ENCODE measurements around the gene ZBTB7B. TPM values are rescaled to one million over a fixed set of nuclear protein-coding genes. Genes with fewer than 3 reads are reported as not detected.
A peak's percentile ranks its signal among the peaks of the same experiment; 100 is the strongest.

The ZBTB7B gene
- polyA plus RNA-seq, 2 of the 4 experiments (the other 2 are of a cell fraction), result 20.5 to 30.7 TPM

- Histone ChIP-seq H3K4me2 (no peak overlapping the region; the same call in 2 of the 3 replicates), H3K4me1 (peaks cover 37% of the 10 kb centered on the region), H3K27ac (peak overlapping the region; percentile 19 to 69; a peak in 3 of 6 replicates), H3K4me3 (no peak overlapping the region), H3K9me3 (no peaks in the 10 kb centered on the region)
- DNase-seq (ENCODE audit: low read depth in 1 of 2, low spot score in 1 of 2) (no peak), ATAC-seq (no peak), FAIRE-seq (no peak)
- POLR2A ChIA-PET, result interaction anchor here (0.7 kb wide), 1 partner anchor 79 kb away, joined by 6 read pairs; no protein-coding TSS in a partner anchor
- CTCF ChIA-PET, result interaction anchor here (0.5 to 5.9 kb wide), 7 partner anchors 42 to 441 kb away, joined by 3 to 36 read pairs (median 5); no protein-coding TSS in a partner anchor
- no peak for TF ChIP-seq EP300 (IDR thresholded peaks at IDR 0.05)
- no peak for TF ChIP-seq RARB (CRISPR knock-in tag; IDR thresholded peaks at IDR 0.05)
- no peak for TF ChIP-seq JUN (IDR thresholded peaks at IDR 0.05)
- no peak for TF ChIP-seq SMC3 (IDR thresholded peaks at IDR 0.05)
- TF ChIP-seq NFE2L2 (conservative IDR thresholded peaks at IDR 0.05; ENCODE audit: low read length), result no peak
- WGBS (ENCODE audit: missing lambda C conversion rate), result 76% methylated on average over 3 of the region's 3 CpGs
Observed at GRCh38 chr1:155043793-155044192, 41.2 kb downstream of the ZBTB7B start.

- DNase-seq (ENCODE audit: low read depth in 1 of 2, low spot score in 1 of 2), result no peak
- 75% methylated on average over 6 of the region's 6 CpGs for WGBS (ENCODE audit: missing lambda C conversion rate)
- ATAC-seq, result no peak
- CTCF ChIA-PET, result interaction anchor here (0.5 to 5.9 kb wide), 12 partner anchors 38 to 440 kb away, joined by 3 to 36 read pairs (median 4); no protein-coding TSS in a partner anchor
- POLR2A ChIA-PET, result interaction anchor here (0.7 kb wide), 1 partner anchor 80 kb away, joined by 6 read pairs; no protein-coding TSS in a partner anchor
- H3K9me3 ChIP-seq, result no peaks in the 10 kb centered on the region
- H3K4me3 ChIP-seq, result no peak overlapping the region
- H3K4me2 ChIP-seq, result peak overlapping the region; percentile 34
- FAIRE-seq, result no peak
- H3K4me1 ChIP-seq, result peaks cover 32% of the 10 kb centered on the region
- TF ChIP-seq CBX8 (IDR thresholded peaks at IDR 0.05) (no peak), ELK1 (IDR thresholded peaks at IDR 0.05; ENCODE audit: low read depth, low read length) (no peak), RNF2 (IDR thresholded peaks at IDR 0.05; ENCODE audit: borderline replicate concordance, low read depth) (no peak), FOXS1 (CRISPR knock-in tag; IDR thresholded peaks at IDR 0.05) (no peak), CTCF (IDR thresholded peaks at IDR 0.05) (no peak)
- peak overlapping the region; percentile 69 to 86 for H3K27ac ChIP-seq
Observed at GRCh38 chr1:155044365-155044764, 41.8 kb downstream of the ZBTB7B start.

GRCh38 chr1:155044812-155045657, 42.4 kb downstream of the ZBTB7B start:
- Histone ChIP-seq H3K9me3 (no peaks in the 10 kb centered on the region), H3K4me3 (no peak overlapping the region), H3K4me1 (peaks cover 35% of the 10 kb centered on the region), H3K4me2 (peak overlapping the region; percentile 34), H3K27ac (peak overlapping the region; percentile 69 to 86)
- 49% methylated on average over 7 of the region's 7 CpGs for WGBS (ENCODE audit: missing lambda C conversion rate)
- DNase-seq (ENCODE audit: low read depth in 1 of 2, low spot score in 1 of 2) (peak; percentile 88), ATAC-seq (peak; percentile 93 to 96), FAIRE-seq (peak; percentile 23)
- TF ChIP-seq SMC3 (IDR thresholded peaks at IDR 0.05) (peak; percentile 79), NPAS2 (CRISPR knock-in tag; IDR thresholded peaks at IDR 0.05; ENCODE audit: borderline replicate concordance) (no peak), MAX (IDR thresholded peaks at IDR 0.05) (peak; percentile 62), TFCP2L1 (CRISPR knock-in tag; IDR thresholded peaks at IDR 0.05) (no peak), RAD21 (conservative IDR thresholded peaks at IDR 0.05 in 1 of 2, IDR thresholded peaks at IDR 0.05 in 1 of 2) (peak; percentile 75 to 81), CTCF (IDR thresholded peaks at IDR 0.05) (peak; percentile 73)
- POLR2A ChIA-PET, result no interaction called here
- CTCF ChIA-PET, result interaction anchor here (0.7 to 5.9 kb wide), 11 partner anchors 38 to 440 kb away, joined by 3 to 36 read pairs (median 4); no protein-coding TSS in a partner anchor

Measured in A549 (cell line).